NB4 (cell line): Measurements from ENCODE around the gene PPP1R12B.

ENCODE experiments used
- CTCF ChIP-seq: IDR thresholded peaks from one replicate; pipeline ENCODE4 v1.5.1; 2012; ENCODE audit warnings: low read depth, low read length
- POLR2A ChIP-seq: IDR thresholded peaks from 2 replicates; pipeline ENCODE4 v1.6.1; 2011; ENCODE audit warnings: mild to moderate bottlenecking; ENCODE audit not compliant: insufficient read length; ENCODE audit errors: extremely low read depth

GRCh38 chr1:202310746-202311145, 37.8 kb upstream of the PPP1R12B start:
- TF ChIP-seq POLR2A (no peak), CTCF (no peak)
